SK-N-SH treated with all-trans-retinoic acid at 6 μM for 48 hours (cell line): Measurements from ENCODE around the gene KLK1.

Source experiments
- ATAC-seq: fragments of 200-7000 bp; cut with Tn5 transposase; 3 replicates; pipeline ENCODE4 v1.9.1; 2020; ENCODE audit warnings: mild to moderate bottlenecking, moderate library complexity
- ARNTL ChIP-seq: fragments of 450-650 bp; formaldehyde crosslinking; IDR thresholded peaks from 2 replicates; pipeline ENCODE4 v1.5.0; 2020; ENCODE audit warnings: low read depth, mild to moderate bottlenecking, moderate library complexity, borderline replicate concordance
- CSDC2 ChIP-seq: fragments of 250-450 bp; sonication (Bioruptor Pico); IDR thresholded peaks from 2 replicates; pipeline ENCODE4 v1.5.0; 2020; ENCODE audit warnings: mild to moderate bottlenecking, moderate library complexity
- ESRRG ChIP-seq: fragments of 250-450 bp; sonication (Bioruptor Pico); IDR thresholded peaks from 2 replicates; pipeline ENCODE4 v1.6.1; 2021; ENCODE audit warnings: mild to moderate bottlenecking
- GLIS3 ChIP-seq: fragments of 250-450 bp; sonication (Bioruptor Pico); IDR thresholded peaks from 2 replicates; pipeline ENCODE4 v1.5.0; 2020; ENCODE audit warnings: mild to moderate bottlenecking, moderate library complexity
- ISL1 ChIP-seq: fragments of 250-450 bp; sonication (Bioruptor Pico); IDR thresholded peaks from 2 replicates; pipeline ENCODE4 v2.1.2; 2022; ENCODE audit warnings: mild to moderate bottlenecking, moderate library complexity
- OSR1 ChIP-seq: fragments of 250-450 bp; sonication (Bioruptor Pico); IDR thresholded peaks from 2 replicates; pipeline ENCODE4 v1.8.0; 2022; ENCODE audit warnings: moderate library complexity, mild to moderate bottlenecking, inconsistent platforms
- PPARA ChIP-seq: fragments of 250-450 bp; sonication (Bioruptor Pico); IDR thresholded peaks from 2 replicates; pipeline ENCODE4 v1.5.0; 2020; ENCODE audit warnings: mild to moderate bottlenecking, borderline replicate concordance
- RARB ChIP-seq: fragments of 250-450 bp; sonication (Bioruptor Pico); IDR thresholded peaks from 2 replicates; pipeline ENCODE4 v1.8.0; 2021; ENCODE audit warnings: mild to moderate bottlenecking, moderate library complexity
- ZFP3 ChIP-seq: fragments of 250-450 bp; sonication (Bioruptor Pico); IDR thresholded peaks from 2 replicates; pipeline ENCODE4 v1.5.0; 2020; ENCODE audit warnings: mild to moderate bottlenecking, moderate library complexity
- ZFP30 ChIP-seq: fragments of 450-650 bp; formaldehyde crosslinking; IDR thresholded peaks from 2 replicates; pipeline ENCODE4 v1.5.0; 2022; ENCODE audit warnings: mild to moderate bottlenecking, moderate library complexity
- ZNF565 ChIP-seq: fragments of 450-650 bp; formaldehyde crosslinking; conservative IDR thresholded peaks from 2 replicates; pipeline ENCODE4 v1.5.0; 2020; ENCODE audit warnings: low read depth, mild to moderate bottlenecking, moderate library complexity
- ZNF70 ChIP-seq: fragments of 450-650 bp; formaldehyde crosslinking; IDR thresholded peaks from 2 replicates; pipeline ENCODE4 v1.5.0; 2020; ENCODE audit warnings: mild to moderate bottlenecking, moderate library complexity
- ZNF8 ChIP-seq: fragments of 450-650 bp; formaldehyde crosslinking; IDR thresholded peaks from 2 replicates; pipeline ENCODE4 v1.5.0; 2020; ENCODE audit warnings: mild to moderate bottlenecking, moderate library complexity
- TF ChIP-seq, protein P1 (sequence below): fragments of 250-450 bp; sonication (Bioruptor Pico); IDR thresholded peaks from 2 replicates; pipeline ENCODE4 v1.8.0; 2021; ENCODE audit warnings: low read depth, mild to moderate bottlenecking, moderate library complexity, borderline replicate concordance
- TF ChIP-seq, protein P2 (sequence below): fragments of 250-450 bp; sonication (Bioruptor Pico); IDR thresholded peaks from 2 replicates; pipeline ENCODE4 v1.5.0; 2020; ENCODE audit warnings: mild to moderate bottlenecking, moderate library complexity
- TF ChIP-seq, protein P3 (sequence below): fragments of 250-450 bp; sonication (Bioruptor Pico); IDR thresholded peaks from 2 replicates; pipeline ENCODE4 v1.8.0; 2020; ENCODE audit warnings: mild to moderate bottlenecking, moderate library complexity, borderline replicate concordance
- TF ChIP-seq, protein P4 (sequence below): fragments of 250-450 bp; sonication (Bioruptor Pico); IDR thresholded peaks from 2 replicates; pipeline ENCODE4 v1.5.1; 2021; ENCODE audit warnings: mild to moderate bottlenecking, moderate library complexity
- TF ChIP-seq, protein P5 (sequence below): fragments of 250-450 bp; sonication (Bioruptor Pico); IDR thresholded peaks from 2 replicates; pipeline ENCODE4 v1.5.1; 2020; ENCODE audit warnings: low read depth, mild to moderate bottlenecking, moderate library complexity

The KLK1 gene

DNA sequence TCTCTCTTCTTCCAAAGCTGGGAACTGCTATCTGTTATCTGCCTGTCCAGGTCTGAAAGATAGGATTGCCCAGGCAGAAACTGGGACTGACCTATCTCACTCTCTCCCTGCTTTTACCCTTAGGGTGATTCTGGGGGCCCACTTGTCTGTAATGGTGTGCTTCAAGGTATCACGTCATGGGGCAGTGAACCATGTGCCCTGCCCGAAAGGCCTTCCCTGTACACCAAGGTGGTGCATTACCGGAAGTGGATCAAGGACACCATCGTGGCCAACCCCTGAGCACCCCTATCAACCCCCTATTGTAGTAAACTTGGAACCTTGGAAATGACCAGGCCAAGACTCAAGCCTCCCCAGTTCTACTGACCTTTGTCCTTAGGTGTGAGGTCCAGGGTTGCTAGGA is 36.3 kb upstream of the KLK1 start:
- TF ChIP-seq, protein P1, sequence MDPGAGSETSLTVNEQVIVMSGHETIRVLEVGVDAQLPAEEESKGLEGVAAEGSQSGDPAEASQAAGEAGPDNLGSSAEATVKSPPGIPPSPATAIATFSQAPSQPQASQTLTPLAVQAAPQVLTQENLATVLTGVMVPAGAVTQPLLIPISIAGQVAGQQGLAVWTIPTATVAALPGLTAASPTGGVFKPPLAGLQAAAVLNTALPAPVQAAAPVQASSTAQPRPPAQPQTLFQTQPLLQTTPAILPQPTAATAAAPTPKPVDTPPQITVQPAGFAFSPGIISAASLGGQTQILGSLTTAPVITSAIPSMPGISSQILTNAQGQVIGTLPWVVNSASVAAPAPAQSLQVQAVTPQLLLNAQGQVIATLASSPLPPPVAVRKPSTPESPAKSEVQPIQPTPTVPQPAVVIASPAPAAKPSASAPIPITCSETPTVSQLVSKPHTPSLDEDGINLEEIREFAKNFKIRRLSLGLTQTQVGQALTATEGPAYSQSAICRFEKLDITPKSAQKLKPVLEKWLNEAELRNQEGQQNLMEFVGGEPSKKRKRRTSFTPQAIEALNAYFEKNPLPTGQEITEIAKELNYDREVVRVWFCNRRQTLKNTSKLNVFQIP (CRISPR knock-in tag): no peak
- TF ChIP-seq OSR1: no peak
- no peak for TF ChIP-seq PPARA
- TF ChIP-seq, protein P2, sequence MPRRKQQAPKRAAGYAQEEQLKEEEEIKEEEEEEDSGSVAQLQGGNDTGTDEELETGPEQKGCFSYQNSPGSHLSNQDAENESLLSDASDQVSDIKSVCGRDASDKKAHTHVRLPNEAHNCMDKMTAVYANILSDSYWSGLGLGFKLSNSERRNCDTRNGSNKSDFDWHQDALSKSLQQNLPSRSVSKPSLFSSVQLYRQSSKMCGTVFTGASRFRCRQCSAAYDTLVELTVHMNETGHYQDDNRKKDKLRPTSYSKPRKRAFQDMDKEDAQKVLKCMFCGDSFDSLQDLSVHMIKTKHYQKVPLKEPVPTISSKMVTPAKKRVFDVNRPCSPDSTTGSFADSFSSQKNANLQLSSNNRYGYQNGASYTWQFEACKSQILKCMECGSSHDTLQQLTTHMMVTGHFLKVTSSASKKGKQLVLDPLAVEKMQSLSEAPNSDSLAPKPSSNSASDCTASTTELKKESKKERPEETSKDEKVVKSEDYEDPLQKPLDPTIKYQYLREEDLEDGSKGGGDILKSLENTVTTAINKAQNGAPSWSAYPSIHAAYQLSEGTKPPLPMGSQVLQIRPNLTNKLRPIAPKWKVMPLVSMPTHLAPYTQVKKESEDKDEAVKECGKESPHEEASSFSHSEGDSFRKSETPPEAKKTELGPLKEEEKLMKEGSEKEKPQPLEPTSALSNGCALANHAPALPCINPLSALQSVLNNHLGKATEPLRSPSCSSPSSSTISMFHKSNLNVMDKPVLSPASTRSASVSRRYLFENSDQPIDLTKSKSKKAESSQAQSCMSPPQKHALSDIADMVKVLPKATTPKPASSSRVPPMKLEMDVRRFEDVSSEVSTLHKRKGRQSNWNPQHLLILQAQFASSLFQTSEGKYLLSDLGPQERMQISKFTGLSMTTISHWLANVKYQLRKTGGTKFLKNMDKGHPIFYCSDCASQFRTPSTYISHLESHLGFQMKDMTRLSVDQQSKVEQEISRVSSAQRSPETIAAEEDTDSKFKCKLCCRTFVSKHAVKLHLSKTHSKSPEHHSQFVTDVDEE: no peak
- TF ChIP-seq, protein P3, sequence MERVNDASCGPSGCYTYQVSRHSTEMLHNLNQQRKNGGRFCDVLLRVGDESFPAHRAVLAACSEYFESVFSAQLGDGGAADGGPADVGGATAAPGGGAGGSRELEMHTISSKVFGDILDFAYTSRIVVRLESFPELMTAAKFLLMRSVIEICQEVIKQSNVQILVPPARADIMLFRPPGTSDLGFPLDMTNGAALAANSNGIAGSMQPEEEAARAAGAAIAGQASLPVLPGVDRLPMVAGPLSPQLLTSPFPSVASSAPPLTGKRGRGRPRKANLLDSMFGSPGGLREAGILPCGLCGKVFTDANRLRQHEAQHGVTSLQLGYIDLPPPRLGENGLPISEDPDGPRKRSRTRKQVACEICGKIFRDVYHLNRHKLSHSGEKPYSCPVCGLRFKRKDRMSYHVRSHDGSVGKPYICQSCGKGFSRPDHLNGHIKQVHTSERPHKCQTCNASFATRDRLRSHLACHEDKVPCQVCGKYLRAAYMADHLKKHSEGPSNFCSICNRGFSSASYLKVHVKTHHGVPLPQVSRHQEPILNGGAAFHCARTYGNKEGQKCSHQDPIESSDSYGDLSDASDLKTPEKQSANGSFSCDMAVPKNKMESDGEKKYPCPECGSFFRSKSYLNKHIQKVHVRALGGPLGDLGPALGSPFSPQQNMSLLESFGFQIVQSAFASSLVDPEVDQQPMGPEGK: no peak
- TF ChIP-seq, protein P4, sequence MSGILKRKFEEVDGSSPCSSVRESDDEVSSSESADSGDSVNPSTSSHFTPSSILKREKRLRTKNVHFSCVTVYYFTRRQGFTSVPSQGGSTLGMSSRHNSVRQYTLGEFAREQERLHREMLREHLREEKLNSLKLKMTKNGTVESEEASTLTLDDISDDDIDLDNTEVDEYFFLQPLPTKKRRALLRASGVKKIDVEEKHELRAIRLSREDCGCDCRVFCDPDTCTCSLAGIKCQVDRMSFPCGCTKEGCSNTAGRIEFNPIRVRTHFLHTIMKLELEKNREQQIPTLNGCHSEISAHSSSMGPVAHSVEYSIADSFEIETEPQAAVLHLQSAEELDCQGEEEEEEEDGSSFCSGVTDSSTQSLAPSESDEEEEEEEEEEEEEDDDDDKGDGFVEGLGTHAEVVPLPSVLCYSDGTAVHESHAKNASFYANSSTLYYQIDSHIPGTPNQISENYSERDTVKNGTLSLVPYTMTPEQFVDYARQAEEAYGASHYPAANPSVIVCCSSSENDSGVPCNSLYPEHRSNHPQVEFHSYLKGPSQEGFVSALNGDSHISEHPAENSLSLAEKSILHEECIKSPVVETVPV: no peak
- no peak for TF ChIP-seq ESRRG (CRISPR knock-in tag)
- TF ChIP-seq ISL1 (CRISPR knock-in tag): no peak
- TF ChIP-seq, protein P5, sequence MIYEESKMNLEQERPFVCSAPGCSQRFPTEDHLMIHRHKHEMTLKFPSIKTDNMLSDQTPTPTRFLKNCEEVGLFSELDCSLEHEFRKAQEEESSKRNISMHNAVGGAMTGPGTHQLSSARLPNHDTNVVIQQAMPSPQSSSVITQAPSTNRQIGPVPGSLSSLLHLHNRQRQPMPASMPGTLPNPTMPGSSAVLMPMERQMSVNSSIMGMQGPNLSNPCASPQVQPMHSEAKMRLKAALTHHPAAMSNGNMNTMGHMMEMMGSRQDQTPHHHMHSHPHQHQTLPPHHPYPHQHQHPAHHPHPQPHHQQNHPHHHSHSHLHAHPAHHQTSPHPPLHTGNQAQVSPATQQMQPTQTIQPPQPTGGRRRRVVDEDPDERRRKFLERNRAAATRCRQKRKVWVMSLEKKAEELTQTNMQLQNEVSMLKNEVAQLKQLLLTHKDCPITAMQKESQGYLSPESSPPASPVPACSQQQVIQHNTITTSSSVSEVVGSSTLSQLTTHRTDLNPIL (CRISPR knock-in tag): no peak
- no peak for ATAC-seq

DNA sequence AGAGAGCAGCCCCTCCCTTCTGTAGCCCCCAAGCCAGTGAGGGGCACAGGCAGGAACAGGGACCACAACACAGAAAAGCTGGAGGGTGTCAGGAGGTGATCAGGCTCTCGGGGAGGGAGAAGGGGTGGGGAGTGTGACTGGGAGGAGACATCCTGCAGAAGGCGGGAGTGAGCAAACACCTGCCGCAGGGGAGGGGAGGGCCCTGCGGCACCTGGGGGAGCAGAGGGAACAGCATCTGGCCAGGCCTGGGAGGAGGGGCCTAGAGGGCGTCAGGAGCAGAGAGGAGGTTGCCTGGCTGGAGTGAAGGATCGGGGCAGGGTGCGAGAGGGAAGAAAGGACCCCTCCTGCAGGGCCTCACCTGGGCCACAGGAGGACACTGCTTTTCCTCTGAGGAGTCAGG is 35.3 kb upstream of the KLK1 start:
- TF ChIP-seq ZFP3 (no peak), ZFP30 (no peak)
- TF ChIP-seq, protein P1 (CRISPR knock-in tag): no peak
- TF ChIP-seq, all 23 proteins: peak for 0
- ATAC-seq: no peak

DNA sequence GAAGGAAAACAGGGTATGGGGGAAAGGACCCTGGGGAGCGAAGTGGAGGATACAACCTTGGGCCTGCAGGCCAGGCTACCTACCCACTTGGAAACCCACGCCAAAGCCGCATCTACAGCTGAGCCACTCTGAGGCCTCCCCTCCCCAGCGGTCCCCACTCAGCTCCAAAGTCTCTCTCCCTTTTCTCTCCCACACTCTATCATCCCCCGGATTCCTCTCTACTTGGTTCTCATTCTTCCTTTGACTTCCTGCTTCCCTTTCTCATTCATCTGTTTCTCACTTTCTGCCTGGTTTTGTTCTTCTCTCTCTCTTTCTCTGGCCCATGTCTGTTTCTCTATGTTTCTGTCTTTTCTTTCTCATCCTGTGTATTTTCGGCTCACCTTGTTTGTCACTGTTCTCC is 33.8 kb upstream of the KLK1 start:
- no peak for ATAC-seq
- no peak for TF ChIP-seq ESRRG (CRISPR knock-in tag)
- TF ChIP-seq, protein P4: no peak
- TF ChIP-seq ZFP3: no peak
- no peak for TF ChIP-seq ZNF565 (CRISPR knock-in tag)
- no peak for TF ChIP-seq PPARA

DNA sequence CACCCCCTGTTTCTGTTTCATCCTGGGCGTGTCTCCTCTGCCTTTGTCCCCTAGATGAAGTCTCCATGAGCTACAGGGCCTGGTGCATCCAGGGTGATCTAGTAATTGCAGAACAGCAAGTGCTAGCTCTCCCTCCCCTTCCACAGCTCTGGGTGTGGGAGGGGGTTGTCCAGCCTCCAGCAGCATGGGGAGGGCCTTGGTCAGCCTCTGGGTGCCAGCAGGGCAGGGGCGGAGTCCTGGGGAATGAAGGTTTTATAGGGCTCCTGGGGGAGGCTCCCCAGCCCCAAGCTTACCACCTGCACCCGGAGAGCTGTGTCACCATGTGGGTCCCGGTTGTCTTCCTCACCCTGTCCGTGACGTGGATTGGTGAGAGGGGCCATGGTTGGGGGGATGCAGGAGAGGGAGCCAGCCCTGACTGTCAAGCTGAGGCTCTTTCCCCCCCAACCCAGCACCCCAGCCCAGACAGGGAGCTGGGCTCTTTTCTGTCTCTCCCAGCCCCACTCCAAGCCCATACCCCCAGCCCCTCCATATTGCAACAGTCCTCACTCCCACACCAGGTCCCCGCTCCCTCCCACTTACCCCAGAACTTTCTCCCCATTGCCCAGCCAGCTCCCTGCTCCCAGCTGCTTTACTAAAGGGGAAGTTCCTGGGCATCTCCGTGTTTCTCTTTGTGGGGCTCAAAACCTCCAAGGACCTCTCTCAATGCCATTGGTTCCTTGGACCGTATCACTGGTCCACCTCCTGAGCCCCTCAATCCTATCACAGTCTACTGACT is 31.2 kb upstream of the KLK1 start, which contains the start of gene KLK3:
Gene KLK3, plus strand, starts transcription at position 280 of the 775 bp plus-strand sequence. Its CDS starts 41 bp downstream, at position 321.
- no peak for ATAC-seq
- TF ChIP-seq, protein P5 (CRISPR knock-in tag): no peak
- TF ChIP-seq ARNTL (no peak), ESRRG (CRISPR knock-in tag) (no peak), ZNF70 (CRISPR knock-in tag) (no peak), CSDC2 (CRISPR knock-in tag) (no peak), ZNF565 (CRISPR knock-in tag) (no peak), ZFP3 (no peak), RARB (CRISPR knock-in tag) (no peak), ZNF8 (CRISPR knock-in tag) (no peak), GLIS3 (CRISPR knock-in tag) (no peak)
- TF ChIP-seq, protein P2: no peak
